Karpas-422 (cell line): ENCODE results near the gene GTF2H2. TPM values are rescaled to one million over a fixed set of nuclear protein-coding genes. Genes with fewer than 3 reads are reported as not detected.
"Not testable (repeated sequence)": the region's sequence is repeated elsewhere in the genome, so short reads cannot be mapped to it uniquely, and the experiment has no call there.

Experiments
- DNase-seq: peaks from one replicate; pipeline ENCODE4 v3.0.0-alpha.2; 2015
- H2AFZ ChIP-seq: fragments of 200-600 bp; sonication (generic); 2 replicates; pipeline ENCODE4 v1.6.1; 2014; ENCODE audit warnings: antibody characterized with exemption, low read length, mixed read lengths
- H3K27ac ChIP-seq: fragments of 200-600 bp; sonication (generic); 2 replicates; pipeline ENCODE4 v1.5.1; 2014; ENCODE audit warnings: mild to moderate bottlenecking, low read length, moderate library complexity
- H3K27me3 ChIP-seq: fragments of 200-600 bp; sonication (generic); 2 replicates; pipeline ENCODE4 v1.6.1; 2014; ENCODE audit warnings: low read length, mixed read lengths
- H3K36me3 ChIP-seq: fragments of 200-600 bp; sonication (generic); 2 replicates; pipeline ENCODE4 v1.6.1; 2014; ENCODE audit warnings: low read length, mixed read lengths; ENCODE audit not compliant: insufficient read depth
- H3K4me1 ChIP-seq: fragments of 200-600 bp; sonication (generic); 2 replicates; pipeline ENCODE4 v1.6.1; 2014; ENCODE audit warnings: mild to moderate bottlenecking, low read length, mixed read lengths
- H3K4me2 ChIP-seq: fragments of 200-600 bp; sonication (generic); 2 replicates; pipeline ENCODE4 v1.6.1; 2014; ENCODE audit warnings: low read length, low read depth, mild to moderate bottlenecking; ENCODE audit not compliant: poor library complexity, severe bottlenecking
- H3K4me3 ChIP-seq: fragments of 200-600 bp; sonication (generic); 2 replicates; pipeline ENCODE4 v1.5.1; 2014; ENCODE audit warnings: mild to moderate bottlenecking, antibody characterized with exemption, low read length, mixed read lengths
- H3K79me2 ChIP-seq: fragments of 200-600 bp; sonication (generic); 2 replicates; pipeline ENCODE4 v1.6.1; 2014; ENCODE audit warnings: mild to moderate bottlenecking, low read length, mixed read lengths
- H3K9ac ChIP-seq: fragments of 200-600 bp; sonication (generic); 2 replicates; pipeline ENCODE4 v1.6.0; 2014; ENCODE audit warnings: low read length
- H3K9me2 ChIP-seq: fragments of 200-600 bp; sonication (generic), shearing (Covaris generic); replicated peaks from 2 replicates; pipeline ENCODE4 v1.6.0; 2014; ENCODE audit warnings: mild to moderate bottlenecking, low read length, moderate library complexity; ENCODE audit not compliant: insufficient read depth
- H3K9me3 ChIP-seq: fragments of 300-700, 200-600 bp; sonication (generic); 2 replicates; pipeline ENCODE4 v1.6.1; 2014; ENCODE audit warnings: low read length, mixed read lengths
- H4K20me1 ChIP-seq: fragments of 200-600 bp; sonication (generic); 2 replicates; pipeline ENCODE4 v1.6.1; 2014; ENCODE audit warnings: mild to moderate bottlenecking, antibody characterized with exemption, low read length, low read depth; ENCODE audit not compliant: insufficient read depth
- total RNA-seq: library from RNA; depleted of rRNA; stranded (reverse); fragments of >200 nt; shearing (Covaris generic); gene quantifications from 2 replicates; pipeline ENCODE4 v1.2.3, GENCODE V29; 2014; ENCODE audit warnings: low replicate concordance

GTF2H2 gene
- total RNA-seq, 1 experiment from 2014 or later, result 62.7 TPM

DNA sequence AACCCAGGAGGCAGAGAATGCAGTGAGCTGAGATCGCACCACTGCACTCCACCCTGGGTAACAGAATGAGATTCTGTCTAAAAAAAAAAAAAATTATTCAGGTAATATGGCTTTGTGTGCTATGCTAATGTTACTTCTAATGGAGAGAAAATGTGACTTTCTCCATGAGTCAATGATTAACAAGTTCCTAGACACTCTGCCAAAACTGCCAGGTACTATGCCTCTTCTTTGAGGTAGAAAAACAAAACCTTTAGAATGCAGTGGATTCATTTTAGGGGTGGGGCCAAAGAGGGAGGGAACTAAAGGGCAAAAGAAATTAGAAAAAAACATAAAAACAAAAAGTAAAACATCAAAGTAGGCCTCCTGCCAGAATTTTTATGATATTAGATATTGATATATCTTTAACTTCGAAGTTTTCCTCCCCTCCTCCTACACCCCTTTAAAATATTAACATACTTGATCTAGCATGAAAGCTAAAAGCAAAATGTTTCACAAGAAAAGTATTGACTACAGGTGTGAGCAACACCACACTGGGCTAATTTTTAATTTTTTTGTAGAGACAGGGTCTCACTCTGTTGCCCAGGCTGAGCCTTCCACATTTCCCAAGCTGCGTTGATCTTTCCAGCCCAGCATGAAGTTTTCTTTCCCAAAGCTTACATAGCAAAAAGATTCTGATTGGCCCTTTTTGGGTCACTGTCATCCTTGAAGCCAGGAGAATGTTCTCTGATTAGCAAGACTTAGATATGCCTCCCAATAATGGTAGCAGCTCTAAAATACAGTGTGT, 17.0 kb upstream of the GTF2H2 start:
- H4K20me1 ChIP-seq, H3K9me3 ChIP-seq, H3K9ac ChIP-seq, H3K4me1 ChIP-seq, H3K27me3 ChIP-seq, H3K4me3 ChIP-seq, H2AFZ ChIP-seq, H3K79me2 ChIP-seq, H3K36me3 ChIP-seq, H3K4me2 ChIP-seq, H3K9me2 ChIP-seq, DNase-seq, H3K27ac ChIP-seq: not testable (repeated sequence)

DNA sequence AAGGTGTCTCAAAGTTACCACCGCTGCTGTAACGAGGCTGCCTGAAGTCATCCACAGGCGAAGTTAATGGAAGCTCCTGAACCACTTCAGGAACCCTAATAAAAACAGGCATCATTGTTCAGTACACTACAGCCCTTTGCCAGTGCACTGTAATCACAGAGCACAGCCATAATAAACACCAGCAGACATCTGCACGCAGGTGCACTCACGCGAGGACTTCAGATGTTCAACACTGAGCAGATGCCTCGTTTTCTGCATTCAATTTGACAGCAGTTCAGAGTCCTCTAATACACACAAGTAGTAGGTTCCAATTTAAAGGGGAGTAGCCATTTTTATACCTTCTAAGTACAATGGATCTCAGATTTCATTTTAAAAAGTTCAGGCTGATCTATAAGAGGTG, 15.4 kb upstream of the GTF2H2 start:
- H3K4me2 ChIP-seq, H3K36me3 ChIP-seq, H3K9me3 ChIP-seq, H3K9ac ChIP-seq, H3K9me2 ChIP-seq, H3K27ac ChIP-seq, H3K4me1 ChIP-seq, H3K79me2 ChIP-seq, DNase-seq, H3K27me3 ChIP-seq, H2AFZ ChIP-seq, H4K20me1 ChIP-seq, H3K4me3 ChIP-seq: not testable (repeated sequence)

GRCh38 chr5:71082340-71082739, 14.9 kb upstream of the GTF2H2 start:
- H3K9me2 ChIP-seq, H3K9me3 ChIP-seq, H3K27me3 ChIP-seq, H3K4me2 ChIP-seq, H3K4me1 ChIP-seq, H3K9ac ChIP-seq, H3K36me3 ChIP-seq, H3K27ac ChIP-seq, DNase-seq, H3K4me3 ChIP-seq, H2AFZ ChIP-seq, H3K79me2 ChIP-seq, H4K20me1 ChIP-seq: not testable (repeated sequence)

GRCh38 chr5:71061322-71061721, 6.2 kb downstream of the GTF2H2 start:
- not testable (repeated sequence) for DNase-seq, H3K36me3 ChIP-seq

DNA sequence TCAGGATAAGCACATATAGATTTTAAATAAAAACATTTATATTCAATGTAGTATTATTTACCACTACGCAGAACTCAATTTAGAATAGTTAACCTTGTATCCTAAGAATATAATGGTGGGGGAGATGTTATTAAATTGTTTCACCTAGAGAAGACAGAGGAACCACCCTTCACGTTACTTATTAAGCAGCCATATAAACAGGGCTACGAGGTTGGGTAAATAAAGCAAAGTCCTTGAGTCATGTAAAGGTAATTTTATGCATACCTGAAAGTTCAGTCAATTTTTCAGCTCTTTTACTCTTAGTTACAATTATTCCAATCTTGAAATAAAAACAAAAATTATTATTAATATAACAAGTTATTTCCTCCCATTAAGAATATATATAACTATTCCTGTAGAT, 8.1 kb downstream of the GTF2H2 start:
- H3K79me2 ChIP-seq, H3K27ac ChIP-seq, H3K36me3 ChIP-seq, H2AFZ ChIP-seq, H4K20me1 ChIP-seq, DNase-seq, H3K9me3 ChIP-seq, H3K4me2 ChIP-seq, H3K4me1 ChIP-seq, H3K4me3 ChIP-seq, H3K9ac ChIP-seq, H3K9me2 ChIP-seq, H3K27me3 ChIP-seq: not testable (repeated sequence)

More at GRCh38 chr5:71061322-71061721, 6.2 kb downstream of the GTF2H2 start:
- not testable (repeated sequence) for H3K4me1 ChIP-seq, H3K27me3 ChIP-seq, H3K9me2 ChIP-seq, H3K9ac ChIP-seq, H3K4me2 ChIP-seq, H4K20me1 ChIP-seq, H3K27ac ChIP-seq, H3K9me3 ChIP-seq, H3K79me2 ChIP-seq, H2AFZ ChIP-seq, H3K4me3 ChIP-seq

- H3K4me2 ChIP-seq, H3K79me2 ChIP-seq, H3K36me3 ChIP-seq, H4K20me1 ChIP-seq, H3K9me3 ChIP-seq, H3K9me2 ChIP-seq, H3K9ac ChIP-seq, H3K4me1 ChIP-seq, DNase-seq, H3K27me3 ChIP-seq, H3K27ac ChIP-seq, H2AFZ ChIP-seq, H3K4me3 ChIP-seq: not testable (repeated sequence)
Observed at GRCh38 chr5:71044808-71045207, 22.7 kb downstream of the GTF2H2 start.

GRCh38 chr5:71044128-71044527, 23.3 kb downstream of the GTF2H2 start:
- H3K9me2 ChIP-seq, H3K4me3 ChIP-seq, H3K4me1 ChIP-seq, DNase-seq, H3K9me3 ChIP-seq, H3K9ac ChIP-seq, H3K27me3 ChIP-seq, H3K4me2 ChIP-seq, H3K79me2 ChIP-seq, H4K20me1 ChIP-seq, H3K36me3 ChIP-seq, H3K27ac ChIP-seq, H2AFZ ChIP-seq: not testable (repeated sequence)

DNA sequence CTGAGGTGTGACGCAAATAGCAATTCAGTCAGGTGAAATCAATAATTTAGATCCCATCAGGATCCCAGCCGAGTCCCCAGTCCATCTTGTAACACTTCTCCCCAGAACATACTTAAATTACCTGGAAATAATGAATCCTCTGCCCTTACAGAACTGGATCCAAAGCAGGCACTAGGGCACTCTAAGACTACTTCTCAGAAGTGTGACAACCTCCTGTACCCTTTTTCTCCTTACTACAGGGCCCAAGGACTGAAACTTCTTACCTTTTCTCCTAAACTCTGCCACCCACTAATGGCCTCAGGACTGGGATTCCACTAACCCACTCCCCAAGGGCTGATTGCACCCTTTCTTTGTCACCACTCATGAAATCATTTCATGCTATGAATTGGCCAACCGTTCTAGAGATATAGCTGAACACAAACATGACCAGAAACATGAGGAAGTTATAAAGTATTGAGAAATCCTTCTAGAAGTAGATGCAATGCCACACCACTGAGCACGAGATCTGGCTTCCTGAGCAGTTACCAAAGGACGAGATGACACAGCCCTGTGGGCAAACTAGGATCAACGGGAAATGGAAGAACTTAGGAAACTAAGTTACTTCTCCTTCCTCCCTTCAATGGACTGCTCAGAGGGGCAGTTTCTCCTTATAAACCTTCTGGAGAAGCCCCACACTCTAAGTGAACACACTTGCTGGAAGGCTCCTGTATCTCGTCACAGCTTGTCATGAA, 36.3 kb downstream of the GTF2H2 start:
- not testable (repeated sequence) for H2AFZ ChIP-seq, H3K27me3 ChIP-seq, H4K20me1 ChIP-seq, H3K36me3 ChIP-seq, H3K9ac ChIP-seq, H3K9me2 ChIP-seq, H3K4me2 ChIP-seq, H3K79me2 ChIP-seq, H3K9me3 ChIP-seq, DNase-seq, H3K4me3 ChIP-seq, H3K4me1 ChIP-seq, H3K27ac ChIP-seq
